IPS DF 4.7 (cell line): ENCODE data around the gene MYL5.
"Not testable (repeated sequence)": the region's sequence is repeated elsewhere in the genome, so short reads cannot be mapped to it uniquely, and the experiment has no call there.

Experiments used
- DNase-seq: peaks from one replicate; pipeline ENCODE4 v3.0.0-alpha.2; 2013; ENCODE audit warnings: low spot score; ENCODE audit errors: extremely low read depth

The MYL5 gene

GRCh38 chr4:635851-636627 lies 38.3 kb upstream of the MYL5 start:
- no peak for DNase-seq

- no peak for DNase-seq
Measured at GRCh38 chr4:636628-637159, 37.6 kb upstream of the MYL5 start.

GRCh38 chr4:637536-638280 lies 36.6 kb upstream of the MYL5 start:
- DNase-seq, result no peak

- not testable (repeated sequence) for DNase-seq
Measured at GRCh38 chr4:642366-642765, 32.0 kb upstream of the MYL5 start.

- no peak for DNase-seq
Measured at GRCh38 chr4:646460-646859, 27.9 kb upstream of the MYL5 start.

- DNase-seq, result no peak
Measured at GRCh38 chr4:647481-647880, 26.9 kb upstream of the MYL5 start.

- no peak for DNase-seq
Measured at GRCh38 chr4:648579-649292, 25.6 kb upstream of the MYL5 start.

GRCh38 chr4:649293-649625 lies 25.1 kb upstream of the MYL5 start:
- DNase-seq, result no peak

- no peak for DNase-seq
Measured at GRCh38 chr4:649751-650310, 24.5 kb upstream of the MYL5 start.

- no peak for DNase-seq
Measured at GRCh38 chr4:650461-650860, 23.9 kb upstream of the MYL5 start.

GRCh38 chr4:650951-651883 lies 23.1 kb upstream of the MYL5 start:
- no peak for DNase-seq

GRCh38 chr4:651884-652642 lies 22.3 kb upstream of the MYL5 start:
- DNase-seq, result no peak

GRCh38 chr4:653080-653821 lies 21.1 kb upstream of the MYL5 start:
- no peak for DNase-seq

GRCh38 chr4:653831-654502 lies 20.4 kb upstream of the MYL5 start:
- DNase-seq, result no peak

- no peak for DNase-seq
Measured at GRCh38 chr4:654503-654845, 19.9 kb upstream of the MYL5 start.

- DNase-seq, result no peak
Measured at GRCh38 chr4:654871-655463, 19.4 kb upstream of the MYL5 start.

- no peak for DNase-seq
Measured at GRCh38 chr4:655464-656151, 18.7 kb upstream of the MYL5 start.
